Endothelial cell of umbilical vein (primary cell): Measurements from ENCODE around the gene CABLES1. TPM values are rescaled to one million over a fixed set of nuclear protein-coding genes. Genes with fewer than 3 reads are reported as not detected.
"Not testable (repeated sequence)": the region's sequence is repeated elsewhere in the genome, so short reads cannot be mapped to it uniquely, and the experiment has no call there.

Source experiments
- BruUV-seq: library from RNA; stranded (reverse); fragments of 400-500 nt; replicated peaks from 2 replicates; lab custom pipeline; 2021; lab: Mats Ljungman, UMichigan
- CTCF ChIA-PET: fragments of 300-600, 350-600 bp; sonication (Branson Sonifier 250); formaldehyde crosslinking; loops from one replicate; lab custom pipeline; 2021; ENCODE audit warnings: antibody characterized with exemption, inconsistent platforms; lab: Charles Lee
- POLR2A ChIA-PET: fragments of 300-600, 350-600 bp; sonication (Branson Sonifier 250); formaldehyde crosslinking; loops from one replicate; lab custom pipeline; 2021; ENCODE audit warnings: antibody characterized with exemption, inconsistent platforms; lab: Charles Lee
- DNase-seq: peaks from one replicate; pipeline ENCODE4 v3.0.0-alpha.2; 2011; ENCODE audit warnings: low read depth, low spot score
- FAIRE-seq: peaks from 2 replicates; lab custom pipeline; 2011; peaks lifted over from hg19 to GRCh38; lab: Jason Lieb, UNC
- H2AFZ ChIP-seq: 2 replicates; pipeline ENCODE4 v1.6.0; 2012; ENCODE audit warnings: low read depth, low read length, control low read depth, inconsistent platforms
- H3K27ac ChIP-seq: 2 replicates; pipeline ENCODE4 v1.5.1; 2011; ENCODE audit warnings: low read depth, mild to moderate bottlenecking, control low read depth, low read length, moderate library complexity; ENCODE audit not compliant: insufficient read depth
- H3K27me3 ChIP-seq, 2 experiments: 2 replicates each; pipeline versions ENCODE4 v1.6.0 to v1.6.1; 2011; ENCODE audit warnings: low read length in 2 of 2, mixed read lengths in 1 of 2; ENCODE audit not compliant: control insufficient read depth in 2 of 2, insufficient read depth in 2 of 2
- H3K36me3 ChIP-seq, 2 experiments: 2 replicates in 1 of 2; 3 replicates in 1 of 2; pipeline ENCODE4 v1.5.1; 2011; ENCODE audit warnings: low read length in 2 of 2, mild to moderate bottlenecking in 1 of 2, moderate library complexity in 1 of 2; ENCODE audit not compliant: control insufficient read depth in 2 of 2, insufficient read depth in 2 of 2; ENCODE audit errors: extremely low read depth in 1 of 2
- H3K4me1 ChIP-seq: 3 replicates; pipeline ENCODE4 v1.5.1; 2011; ENCODE audit warnings: mild to moderate bottlenecking, low read length; ENCODE audit not compliant: control insufficient read depth, insufficient read depth; ENCODE audit errors: extremely low read depth
- H3K4me2 ChIP-seq: 2 replicates; pipeline ENCODE4 v1.6.1; 2011; ENCODE audit warnings: low read length, control low read depth, mixed read lengths; ENCODE audit not compliant: insufficient read depth
- H3K4me3 ChIP-seq, 3 experiments: fragments of 200-600 bp in 1 of 3; sonication (generic), shearing (Covaris generic) in 1 of 3; replicated peaks in 1 of 3; 2 replicates each; pipeline ENCODE4 v1.5.1; 2011 to 2016; ENCODE audit warnings: control low read depth in 3 of 3, low read length in 3 of 3, mild to moderate bottlenecking in 2 of 3, inconsistent platforms in 1 of 3, low read depth in 1 of 3, moderate library complexity in 1 of 3; ENCODE audit not compliant: insufficient read depth in 1 of 3
- H3K79me2 ChIP-seq: 2 replicates; pipeline ENCODE4 v1.6.0; 2012; ENCODE audit warnings: low read length, inconsistent platforms; ENCODE audit not compliant: control insufficient read depth, insufficient read depth
- H3K9ac ChIP-seq: replicated peaks from 2 replicates; pipeline ENCODE3; 2011; ENCODE audit warnings: low read length, control low read depth; ENCODE audit not compliant: insufficient read depth; ENCODE audit errors: extremely low read depth
- H3K9me1 ChIP-seq: replicated peaks from 3 replicates; pipeline ENCODE4 v1.6.0; 2011; ENCODE audit warnings: mild to moderate bottlenecking, low read length; ENCODE audit not compliant: control insufficient read depth, insufficient read depth; ENCODE audit errors: extremely low read depth
- H3K9me3 ChIP-seq: replicated peaks from 2 replicates; pipeline ENCODE4 v1.5.1; 2012; ENCODE audit warnings: low read length, inconsistent platforms; ENCODE audit not compliant: control insufficient read depth, insufficient read depth
- H4K20me1 ChIP-seq: replicated peaks from 2 replicates; pipeline ENCODE3; 2011; ENCODE audit warnings: mild to moderate bottlenecking, low read length; ENCODE audit not compliant: control insufficient read depth, insufficient read depth; ENCODE audit errors: extremely low read depth
- CTCF ChIP-seq, 2 donors: IDR thresholded peaks; 1 replicate in 1 of 2; 2 replicates in 1 of 2; pipeline ENCODE4 v1.5.1; 2011; ENCODE audit warnings: low read length in 2 of 2, mild to moderate bottlenecking in 2 of 2, moderate library complexity in 2 of 2, control low read depth in 1 of 2, inconsistent platforms in 1 of 2, low read depth in 1 of 2; ENCODE audit not compliant: insufficient read depth in 1 of 2; ENCODE audit errors: extremely low read depth in 1 of 2
- EZH2 ChIP-seq: IDR thresholded peaks from 2 replicates; pipeline ENCODE4 v1.6.1; 2012; ENCODE audit warnings: borderline replicate concordance, low read depth, mild to moderate bottlenecking, moderate library complexity, low read length, inconsistent platforms; ENCODE audit not compliant: severe bottlenecking
- FOS ChIP-seq: IDR thresholded peaks from 2 replicates; pipeline ENCODE4 v1.6.1; 2011; ENCODE audit warnings: mild to moderate bottlenecking, low read length, moderate library complexity, borderline replicate concordance; ENCODE audit not compliant: insufficient read depth
- GATA2 ChIP-seq: IDR thresholded peaks from 2 replicates; pipeline ENCODE4 v1.7.0; 2011; ENCODE audit warnings: low read depth, mild to moderate bottlenecking, moderate library complexity, mixed read lengths, low read length; ENCODE audit not compliant: insufficient read length, insufficient read depth
- JUN ChIP-seq: IDR thresholded peaks from 2 replicates; pipeline ENCODE4 v1.6.1; 2011; ENCODE audit warnings: borderline replicate concordance, low read depth; ENCODE audit not compliant: insufficient read length, insufficient read depth
- MAX ChIP-seq: IDR thresholded peaks from 2 replicates; pipeline ENCODE4 v1.6.1; 2011; ENCODE audit not compliant: insufficient read depth, insufficient read length
- MYC ChIP-seq: IDR thresholded peaks from one replicate; pipeline ENCODE4 v1.6.1; 2011; ENCODE audit warnings: mild to moderate bottlenecking, low read depth, low read length
- POLR2A ChIP-seq: IDR thresholded peaks from 2 replicates; pipeline ENCODE4 v1.6.1; 2012; ENCODE audit warnings: low read depth, mild to moderate bottlenecking, control low read depth, low read length
- POLR2AphosphoS5 ChIP-seq: IDR thresholded peaks from 2 replicates; pipeline ENCODE4 v1.6.1; 2012; ENCODE audit warnings: low read depth, mild to moderate bottlenecking, control low read depth, low read length, moderate library complexity; ENCODE audit not compliant: insufficient read depth
- dilution Hi-C: fragments of 300-500 bp; cut with MboI; formaldehyde crosslinking; loops from one replicate; pipeline ENCODE4 v1.15.0; 2019; ENCODE audit warnings: low sequenced_read_pairs; ENCODE audit not compliant: extremely low pct_ligation_motif_present
- intact Hi-C: fragments of 100-400 bp; cut with micrococcal nuclease; formaldehyde crosslinking; loops from one replicate; pipeline ENCODE4 v1.10.0; 2022
- polyA plus RNA-seq, 4 experiments: library from polyadenylated mRNA; depleted of rRNA in 3 of 4; stranded (reverse) in 3 of 4; unstranded in 1 of 4; fragments of >200 nt; gene quantifications; 2 replicates each; pipeline versions ENCODE4 v1.2.1 to v1.2.3, GENCODE V29; 2011 to 2012; ENCODE audit warnings: missing spikeins in 1 of 4
- total RNA-seq: library from RNA; stranded (reverse); gene quantifications from 2 replicates; pipeline ENCODE4 v1.2.3, GENCODE V29; 2021

CABLES1 gene
- total and polyA plus RNA-seq, 2 donors (not counting 3 experiments of a cell fraction or from before 2014, with no cell fraction given): 40.2 to 71.1 TPM

- peaks cover 14% of the 10 kb centered on the region for H3K4me1 ChIP-seq
- intact Hi-C loops (loop anchor here (1.0 kb wide), 2 partner anchors 8 to 12 kb away; no protein-coding TSS in a partner anchor), dilution Hi-C loops (no loop called here)
- DNase-seq (peak; percentile 89), FAIRE-seq (peak; percentile 70)
- ChIA-PET POLR2A (interaction anchor here (0.5 to 1.6 kb wide), 2 partner anchors 8 to 86 kb away, joined by 3 to 9 read pairs; no protein-coding TSS in a partner anchor), CTCF (interaction anchor here (0.6 to 1.1 kb wide), 3 partner anchors 90 to 143 kb away, joined by 3 to 8 read pairs (median 3); no protein-coding TSS in a partner anchor)
- H3K36me3 ChIP-seq: no peaks in the 10 kb centered on the region
- H3K9me1 ChIP-seq: no peaks in the 10 kb centered on the region
- H3K9ac ChIP-seq: no peak overlapping the region
- no peak overlapping the region for H3K4me2 ChIP-seq
- no peaks in the 10 kb centered on the region for H3K27me3 ChIP-seq
- BruUV-seq: no TSS peak
- no peaks in the 10 kb centered on the region for H3K9me3 ChIP-seq
- H3K79me2 ChIP-seq: no peaks in the 10 kb centered on the region
- no peak overlapping the region for H2AFZ ChIP-seq
- no peaks in the 10 kb centered on the region for H4K20me1 ChIP-seq
- H3K4me3 ChIP-seq: no peak overlapping the region
- H3K27ac ChIP-seq: peak overlapping the region; percentile 67
- TF ChIP-seq POLR2AphosphoS5 (no peak), JUN (no peak), POLR2A (no peak), MYC (no peak), CTCF (IDR thresholded peaks at IDR 0.05; ENCODE audit: extremely low read depth in 1 of 2, insufficient read depth in 1 of 2, low read depth in 1 of 2, low read length in 2 of 2) (no peak), EZH2 (no peak), FOS (no peak), GATA2 (no peak), MAX (no peak)
These were observed 133.4 kb downstream of the CABLES1 start for GRCh38 chr18:23268641-23269040.

- Histone ChIP-seq H3K27ac (peak overlapping the region; percentile 67), H3K4me1 (peaks cover 14% of the 10 kb centered on the region)
- FAIRE-seq, H4K20me1 ChIP-seq, dilution Hi-C loops, DNase-seq, H2AFZ ChIP-seq, H3K36me3 ChIP-seq, H3K4me3 ChIP-seq, H3K9me3 ChIP-seq, H3K27me3 ChIP-seq, H3K4me2 ChIP-seq, H3K79me2 ChIP-seq, H3K9ac ChIP-seq, H3K9me1 ChIP-seq: not testable (repeated sequence)
- ChIA-PET CTCF (interaction anchor here (0.6 to 1.1 kb wide), 3 partner anchors 90 to 143 kb away, joined by 3 to 8 read pairs (median 3); no protein-coding TSS in a partner anchor), POLR2A (interaction anchor here (0.5 to 1.6 kb wide), 2 partner anchors 9 to 86 kb away, joined by 3 to 9 read pairs; no protein-coding TSS in a partner anchor)
- BruUV-seq: TSS peak; percentile 21
- intact Hi-C loops: loop anchor here (1.0 kb wide), 1 partner anchor 11 kb away; no protein-coding TSS in a partner anchor
These were observed 133.8 kb downstream of the CABLES1 start for GRCh38 chr18:23269068-23269467.
